Amygdala (tissue), 56 donors: Measurements from ENCODE around the gene MCM10.
A peak's percentile ranks its signal among the peaks of the same experiment; 100 is the strongest.
"Not testable (repeated sequence)": the region's sequence is repeated elsewhere in the genome, so short reads cannot be mapped to it uniquely, and the experiment has no call there.

Experiments
- DNase-seq, 56 donors: peaks; one replicate each; lab custom pipeline; 2025; lab: John Stamatoyannopoulos, UW

The MCM10 gene

DNA sequence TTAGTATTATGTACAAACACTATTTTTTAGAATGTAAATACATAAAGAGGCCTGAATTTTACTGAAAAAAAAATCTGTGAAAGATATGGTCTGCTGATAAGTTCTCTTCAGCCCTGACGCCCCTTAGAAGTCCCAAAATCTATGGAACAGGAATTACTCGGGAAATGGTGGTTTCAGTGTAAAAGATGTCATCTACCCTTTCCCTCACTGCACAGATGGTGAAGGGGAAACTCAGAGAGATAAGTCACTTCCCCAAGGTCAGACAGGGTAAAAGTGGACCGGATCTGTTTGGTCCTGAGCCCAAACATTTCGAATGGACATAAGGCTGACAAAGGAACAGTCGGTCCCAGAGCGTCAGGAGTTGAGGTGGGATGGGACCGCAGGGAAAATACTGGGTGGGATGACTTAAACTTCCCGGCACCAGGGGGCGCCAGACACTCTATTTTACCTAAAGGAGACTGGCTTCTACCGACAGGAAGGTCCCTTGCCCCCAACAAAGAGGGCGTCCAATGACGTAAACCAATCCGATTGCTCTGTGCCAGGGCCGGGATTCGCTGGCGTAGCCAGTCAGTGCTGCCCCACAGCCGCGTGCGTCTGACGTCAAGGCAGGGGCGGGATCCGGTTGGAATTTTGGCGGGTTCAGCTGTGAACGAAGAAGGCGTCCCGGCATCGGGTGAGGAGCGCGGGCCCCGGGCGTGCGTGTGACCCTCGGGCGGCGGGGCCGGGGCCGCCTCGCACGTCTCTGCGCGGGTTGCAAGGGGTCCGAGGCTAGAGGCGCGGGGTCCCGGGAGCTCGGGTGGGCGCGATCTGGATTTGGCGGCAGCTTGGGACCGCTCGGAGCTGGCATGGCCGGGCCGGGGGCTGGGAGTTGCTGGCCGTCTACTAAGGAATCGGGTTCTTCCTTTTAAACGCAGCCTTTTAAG is at the start of gene MCM10:
Gene MCM10, plus strand, starts transcription at position 625 of the 923 bp plus-strand sequence. CDS start 2,645 bp downstream, outside the sequence.
- peak; percentile 71 to 99 (median 97) for DNase-seq

DNA sequence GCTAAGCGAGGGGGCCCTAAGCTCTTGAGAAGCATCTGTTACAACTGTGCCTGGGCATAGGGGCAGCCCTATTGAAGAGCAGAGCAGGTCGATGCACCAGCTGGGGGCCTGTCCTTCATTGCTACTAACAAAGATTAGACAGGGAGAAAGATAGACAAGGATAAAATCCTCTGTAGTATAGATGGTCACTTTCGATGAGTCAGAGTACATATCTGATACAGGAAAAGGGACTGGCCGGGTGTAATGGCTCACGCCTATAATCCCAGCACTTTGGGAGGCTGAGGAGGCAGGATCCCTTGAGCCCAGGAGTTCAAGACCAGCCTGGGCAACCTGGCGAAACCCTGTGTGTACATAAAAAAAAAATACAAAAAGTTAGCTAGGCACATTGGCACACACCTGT is 47.8 kb upstream of the MCM10 start:
- no peak for DNase-seq

DNA sequence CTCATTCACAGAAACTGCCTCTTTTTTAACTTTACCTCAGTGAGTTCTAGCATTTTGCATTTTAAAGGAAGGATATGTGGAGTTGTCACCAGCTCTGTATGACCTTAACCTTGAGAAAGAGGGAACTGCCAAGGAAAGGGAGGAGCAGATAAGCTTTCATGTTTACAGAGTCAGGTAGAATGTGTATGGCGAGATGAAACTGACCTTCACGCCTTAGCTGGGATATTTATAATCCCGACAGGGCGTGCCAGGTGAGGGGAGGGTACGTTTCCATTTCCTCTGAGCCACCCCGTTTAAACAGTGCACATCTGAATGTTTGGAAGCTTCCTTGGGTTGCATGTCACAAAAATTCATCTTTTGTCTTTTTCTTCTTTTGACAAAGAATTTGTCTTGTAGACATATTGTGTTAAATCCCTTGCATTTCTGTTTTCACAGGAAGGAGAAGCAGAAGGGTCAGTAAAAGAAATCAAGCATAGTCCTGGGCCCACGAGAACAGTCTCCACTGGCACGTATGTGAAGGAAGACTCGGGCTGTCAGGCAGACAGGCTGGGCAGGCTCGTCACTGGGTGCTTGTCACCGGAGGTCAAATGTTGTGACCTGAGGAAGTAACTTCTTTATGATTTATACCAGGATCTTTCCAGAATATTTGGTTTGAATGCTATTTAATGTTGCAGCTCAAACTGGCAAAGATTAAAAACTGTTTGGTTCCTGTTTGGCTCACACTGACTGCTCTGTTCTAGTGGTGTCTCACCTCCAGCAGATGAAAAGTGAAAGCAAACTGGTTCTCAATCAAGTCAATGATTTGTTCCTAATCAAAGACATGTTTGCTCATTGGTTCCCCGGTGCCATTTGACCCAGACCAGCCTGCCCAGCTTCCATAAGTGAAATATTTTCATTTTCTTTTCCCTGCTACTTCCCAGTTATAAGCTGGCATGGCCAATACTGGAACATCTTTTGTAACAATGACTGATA is 45.2 kb upstream of the MCM10 start:
- DNase-seq = no peak

DNA sequence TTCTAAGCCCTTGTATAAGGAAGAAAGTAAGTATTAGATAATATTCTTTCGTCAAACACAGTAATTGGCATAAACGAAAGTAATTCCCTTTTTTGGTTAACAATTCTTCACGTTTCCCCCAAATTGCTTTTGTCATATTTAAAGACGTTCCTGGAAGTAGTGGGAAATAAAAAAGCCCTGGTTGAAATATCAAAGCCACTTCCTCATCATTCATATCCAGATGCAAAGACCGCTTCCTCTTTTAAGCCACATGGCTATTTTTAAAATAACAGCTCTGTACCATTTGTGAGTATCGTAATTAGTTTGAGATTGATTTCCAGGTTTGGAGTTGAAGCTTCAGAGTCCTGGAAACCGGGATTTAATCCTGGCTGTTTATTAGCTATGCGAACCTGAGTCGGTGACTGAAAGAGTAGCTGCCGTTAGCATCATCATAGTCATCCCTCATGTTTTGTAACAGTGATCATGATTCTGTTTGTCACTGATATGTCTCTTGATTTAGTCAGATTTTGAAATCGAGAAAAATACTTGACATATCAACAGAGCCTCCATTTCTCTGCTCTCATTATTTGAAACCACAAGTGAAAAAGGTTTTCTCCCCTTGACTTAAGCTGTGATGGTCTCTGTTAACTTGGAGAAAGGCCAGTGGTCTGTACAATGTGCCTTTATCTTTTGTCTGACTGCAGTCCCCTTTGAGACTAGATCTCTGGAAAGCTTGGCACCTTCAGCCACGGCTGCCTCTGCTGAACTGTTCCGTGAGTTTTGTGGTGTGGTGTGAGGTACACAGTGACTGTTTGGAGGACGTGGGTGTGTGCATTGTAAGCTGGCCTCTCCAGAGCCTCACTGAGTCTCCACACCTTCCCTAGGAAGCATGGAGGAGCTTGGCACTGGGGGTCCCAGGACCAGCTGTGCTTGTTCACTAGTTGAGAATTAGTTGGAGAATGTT is 43.2 kb upstream of the MCM10 start:
- peak in 1 of 56 donors; percentile 6 for DNase-seq

DNA sequence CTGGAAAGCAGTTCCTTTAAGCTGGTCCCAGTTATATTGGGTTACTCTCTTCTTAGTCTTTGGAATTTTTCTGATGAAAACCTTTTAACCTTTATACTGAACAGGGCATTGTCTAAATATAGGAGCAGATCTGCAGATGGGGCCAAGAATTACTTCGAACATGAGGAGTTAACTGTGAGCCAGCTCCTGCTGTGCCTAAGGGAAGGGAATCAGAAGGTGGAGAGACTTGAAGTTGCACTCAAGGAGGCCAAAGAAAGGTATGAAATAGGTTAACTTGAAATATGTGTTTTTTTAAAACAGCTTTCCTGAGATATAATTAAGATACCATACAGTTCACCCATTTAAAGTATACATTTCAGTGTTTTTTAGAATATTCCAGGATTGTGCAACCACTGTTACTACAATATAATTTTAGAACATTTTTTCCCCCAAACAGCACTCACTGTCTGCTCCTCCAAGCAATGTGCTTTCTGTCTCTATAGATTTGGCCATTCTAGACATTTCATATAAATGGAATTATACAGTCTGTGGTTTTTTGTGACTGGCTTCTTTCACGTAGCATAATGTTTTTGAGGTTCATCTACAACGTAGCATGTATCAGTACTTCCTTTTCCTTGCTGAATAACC is 42.5 kb upstream of the MCM10 start:
- no peak for DNase-seq

DNA sequence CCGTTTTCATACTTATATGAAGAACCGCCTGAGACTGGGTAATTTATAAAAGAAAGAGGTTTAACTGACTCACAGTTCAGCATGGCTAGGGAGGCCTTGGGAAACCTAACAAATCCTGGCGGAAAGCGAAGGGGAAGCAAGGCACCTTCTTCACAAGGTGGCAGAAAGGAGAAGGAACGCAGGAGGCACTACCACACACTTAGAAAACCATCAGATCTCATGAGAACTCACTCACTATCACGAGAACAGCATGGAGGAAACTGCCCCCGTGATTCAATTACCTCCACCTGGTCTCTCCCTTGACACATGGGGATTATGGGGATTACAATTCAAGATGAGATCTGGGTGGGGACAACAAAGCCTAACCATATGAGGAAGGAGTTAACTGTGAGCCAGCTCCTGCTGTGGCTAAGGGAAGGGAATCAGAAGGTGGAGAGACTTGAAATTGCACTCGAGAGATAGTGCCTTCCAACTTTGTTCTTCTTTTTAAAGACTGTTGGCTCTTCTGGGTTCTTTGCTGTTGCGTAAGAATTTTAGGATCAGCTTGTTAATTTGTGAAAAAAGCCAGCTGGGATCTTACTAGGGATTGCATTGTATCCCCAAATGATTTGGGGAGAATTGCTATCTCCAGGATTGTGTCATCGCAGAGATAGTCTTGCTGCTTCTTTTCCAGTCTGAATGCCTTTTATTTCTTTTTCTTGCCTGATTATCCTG is 40.4 kb upstream of the MCM10 start:
- no peak for DNase-seq

DNA sequence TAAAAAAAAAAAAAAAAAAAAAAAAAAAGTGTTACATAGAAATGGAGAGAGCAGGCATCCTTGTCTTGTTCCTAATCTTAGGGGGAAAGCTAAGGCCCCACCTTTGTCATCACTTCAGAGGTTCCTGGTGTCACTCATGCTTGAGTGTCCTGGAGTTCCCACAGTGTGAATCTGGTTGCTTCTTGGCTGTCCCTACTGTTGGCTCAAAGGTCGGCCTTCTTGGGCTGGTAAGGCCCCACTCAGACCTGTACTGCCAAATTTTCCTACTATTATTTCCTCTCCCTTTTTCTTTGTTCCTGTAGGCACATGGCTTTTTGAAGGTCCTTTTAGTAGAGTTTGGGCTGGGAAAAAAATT is 39.9 kb upstream of the MCM10 start:
- no peak for DNase-seq

DNA sequence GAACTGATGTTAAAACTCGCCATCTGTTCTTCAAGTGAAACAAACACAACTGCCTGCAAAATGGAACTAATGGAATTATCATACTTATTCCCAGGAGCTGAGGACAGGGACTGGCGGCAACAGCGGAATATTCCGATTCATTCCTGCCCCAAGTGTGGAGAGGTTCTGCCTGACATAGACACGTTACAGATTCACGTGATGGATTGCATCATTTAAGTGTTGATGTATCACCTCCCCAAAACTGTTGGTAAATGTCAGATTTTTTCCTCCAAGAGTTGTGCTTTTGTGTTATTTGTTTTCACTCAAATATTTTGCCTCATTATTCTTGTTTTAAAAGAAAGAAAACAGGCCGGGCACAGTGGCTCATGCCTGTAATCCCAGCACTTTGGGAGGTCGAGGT is 24.7 kb upstream of the MCM10 start:
- DNase-seq = no peak

DNA sequence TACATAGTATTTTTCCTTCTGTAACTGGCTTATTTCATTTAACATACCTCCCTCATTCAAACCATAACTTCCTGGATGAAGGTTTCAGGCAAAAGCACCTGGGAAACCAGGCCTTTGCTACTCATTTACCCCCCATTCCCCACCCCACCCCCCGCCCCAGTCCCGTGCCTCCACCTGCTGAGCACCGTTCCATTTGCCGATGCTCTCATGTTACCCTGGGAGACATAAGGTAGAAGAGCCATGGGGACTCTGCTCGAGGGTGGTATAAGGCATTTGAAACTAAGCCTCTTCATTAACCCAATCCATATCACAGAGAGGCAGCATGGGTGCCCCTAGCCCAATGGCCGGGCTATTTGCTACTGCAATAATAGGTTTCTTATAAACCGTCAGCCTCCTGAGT is 22.2 kb upstream of the MCM10 start:
- DNase-seq = no peak

DNA sequence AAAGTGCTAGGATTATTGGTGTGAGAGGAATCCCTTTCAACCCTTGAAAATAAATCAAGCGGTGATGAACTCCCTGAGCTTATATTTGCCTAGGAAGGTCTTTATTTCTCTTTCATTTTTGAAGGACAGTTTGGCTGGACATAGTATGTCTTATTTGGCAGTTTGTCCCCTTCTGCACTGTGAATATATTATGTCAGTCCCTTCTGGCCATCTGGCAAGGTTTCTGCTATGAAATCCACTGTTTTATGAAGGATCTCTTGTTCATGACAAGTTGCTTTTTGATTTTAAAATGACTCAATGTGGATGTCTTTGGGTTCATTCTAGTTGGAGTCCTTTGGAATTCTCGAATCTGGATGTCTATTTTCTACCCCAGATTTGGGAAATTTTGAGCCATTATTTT is 21.7 kb upstream of the MCM10 start:
- no peak for DNase-seq

DNA sequence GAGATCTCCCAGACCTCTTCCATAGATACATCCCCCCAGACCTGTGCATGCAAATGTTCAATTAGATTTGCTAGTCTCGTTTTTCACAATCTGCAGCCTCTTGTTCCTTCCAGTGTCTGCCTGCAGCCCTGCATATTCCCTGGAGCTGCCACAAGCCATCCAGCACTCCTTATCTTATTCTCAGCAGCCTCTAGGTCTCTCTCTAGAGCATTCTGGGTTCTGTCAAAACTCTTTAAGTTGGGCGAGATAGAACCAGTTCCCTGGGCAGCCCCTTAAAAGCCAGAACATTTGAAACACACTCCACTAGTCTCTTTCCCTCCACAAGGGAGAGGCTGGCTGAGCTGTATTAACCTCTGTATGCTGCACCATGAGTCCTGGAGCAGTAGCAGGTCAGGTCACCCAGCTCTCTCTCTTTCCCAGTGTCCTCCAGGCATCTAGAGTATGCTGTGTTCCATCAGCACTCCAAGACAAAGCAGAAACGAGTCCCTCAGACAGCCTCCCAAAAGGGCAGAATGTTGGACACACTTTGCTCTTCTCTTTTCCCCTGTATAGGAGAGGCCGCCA is 20.6 kb upstream of the MCM10 start:
- no peak for DNase-seq

DNA sequence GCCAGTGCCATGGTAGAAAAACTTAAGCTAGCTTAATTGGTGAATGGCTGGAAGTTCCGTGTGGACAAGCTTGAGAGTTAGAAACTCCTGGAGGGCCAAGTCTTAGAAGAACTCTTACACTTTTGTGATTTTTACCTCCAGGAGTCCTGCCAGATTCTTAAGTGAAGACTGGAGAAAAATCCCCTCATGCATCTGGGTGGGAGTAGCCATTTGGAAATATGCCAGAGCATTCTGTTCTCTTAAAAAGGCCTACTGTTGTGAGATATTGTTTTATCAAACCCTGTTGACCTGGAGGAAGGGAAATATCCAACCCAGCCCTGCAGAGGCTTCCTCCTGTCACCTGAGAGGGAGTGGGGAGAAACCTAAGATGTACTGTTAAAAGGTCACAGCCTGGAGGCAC is 17.6 kb upstream of the MCM10 start:
- no peak for DNase-seq

DNA sequence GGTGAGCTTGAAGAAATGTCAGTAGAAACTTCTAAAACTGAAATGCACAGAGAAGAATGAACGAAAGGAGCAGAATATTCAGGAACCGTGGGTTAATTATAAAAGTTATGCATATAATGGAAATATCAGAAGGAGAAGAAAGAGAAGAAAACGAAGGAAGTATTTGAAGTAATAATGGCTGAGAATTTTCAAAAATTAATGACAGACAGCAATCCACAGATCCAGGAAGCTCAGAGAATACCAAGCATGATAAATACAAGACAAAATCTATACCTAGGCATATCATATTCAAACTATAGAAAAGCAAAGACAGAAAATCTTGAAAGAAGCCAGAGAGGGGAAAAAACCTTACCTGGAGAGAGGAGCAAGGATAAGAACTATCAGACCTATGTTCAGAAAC is 16.5 kb upstream of the MCM10 start:
- DNase-seq = no peak

DNA sequence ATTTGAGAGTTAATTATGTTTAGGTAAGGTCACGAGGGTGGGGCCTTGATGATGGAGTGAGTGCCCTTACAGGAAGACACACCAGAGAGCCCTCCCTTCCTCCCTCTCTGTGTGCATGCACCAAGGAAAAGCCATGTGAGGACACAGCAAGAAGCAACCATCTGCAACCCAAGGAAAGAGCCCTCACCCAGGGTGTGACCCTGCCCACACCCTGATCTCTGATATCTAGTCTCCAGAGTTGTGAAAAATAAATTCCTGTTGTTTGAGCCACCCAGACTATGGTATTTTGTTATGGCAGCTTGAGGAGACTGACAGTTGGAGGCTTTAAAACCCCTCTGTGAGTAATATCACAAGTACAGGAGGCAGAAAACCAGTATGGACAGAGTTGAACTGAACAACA is 15.0 kb upstream of the MCM10 start:
- DNase-seq = no peak

DNA sequence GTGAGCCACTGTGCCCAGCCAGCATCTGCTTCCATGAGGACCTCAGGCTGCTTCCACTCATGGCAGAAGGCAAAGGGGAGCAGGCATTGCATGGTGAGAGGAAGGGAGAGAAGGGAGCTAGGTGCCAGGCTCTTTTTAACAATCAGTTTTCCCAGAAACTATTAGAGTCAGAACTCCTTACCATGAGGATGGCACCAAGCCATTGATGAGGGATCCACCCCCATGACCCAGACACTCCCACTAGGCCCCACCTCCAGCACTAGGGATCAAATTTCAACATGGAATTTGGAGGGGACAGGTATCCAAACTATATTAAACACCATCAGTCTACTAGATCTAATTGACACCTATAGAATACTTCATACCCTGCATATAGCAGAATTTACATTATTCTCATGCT is 14.2 kb upstream of the MCM10 start:
- no peak for DNase-seq

DNA sequence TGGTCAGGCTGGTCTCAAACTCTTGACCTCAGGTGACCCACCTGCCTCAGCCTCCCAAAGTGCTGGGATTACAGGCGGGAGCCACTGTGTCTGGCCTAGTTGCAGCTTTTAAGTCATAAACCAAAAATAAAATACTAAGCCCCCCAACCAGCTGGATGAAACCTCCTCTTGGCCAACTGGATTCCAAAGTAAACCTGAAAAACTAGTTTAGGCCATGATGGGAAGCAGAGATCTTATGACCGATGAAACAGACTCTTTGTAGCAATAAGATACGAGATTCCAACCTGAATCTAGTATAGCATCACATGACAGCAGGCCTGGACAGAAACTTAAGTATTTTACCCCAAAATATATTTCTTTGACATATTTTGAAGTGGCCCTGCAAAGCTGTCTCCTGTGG is 9.1 kb upstream of the MCM10 start:
- no peak for DNase-seq

DNA sequence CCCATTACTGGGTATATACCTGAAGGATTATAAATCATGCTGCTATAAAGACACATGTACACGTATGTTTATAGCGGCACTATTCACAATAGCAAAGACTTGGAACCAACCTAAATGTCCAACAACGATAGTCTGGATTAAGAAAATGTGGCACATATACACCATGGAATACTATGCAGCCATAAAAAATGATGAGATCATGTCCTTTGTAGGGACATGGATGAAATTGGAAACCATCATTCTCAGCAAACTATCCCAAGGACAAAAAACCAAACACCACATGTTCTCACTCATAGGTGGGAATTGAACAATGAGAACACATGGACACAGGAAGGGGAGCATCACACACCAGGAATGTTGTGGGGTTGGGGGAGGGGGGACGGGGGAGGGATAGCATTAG is 5.5 kb upstream of the MCM10 start:
- DNase-seq = not testable (repeated sequence)

DNA sequence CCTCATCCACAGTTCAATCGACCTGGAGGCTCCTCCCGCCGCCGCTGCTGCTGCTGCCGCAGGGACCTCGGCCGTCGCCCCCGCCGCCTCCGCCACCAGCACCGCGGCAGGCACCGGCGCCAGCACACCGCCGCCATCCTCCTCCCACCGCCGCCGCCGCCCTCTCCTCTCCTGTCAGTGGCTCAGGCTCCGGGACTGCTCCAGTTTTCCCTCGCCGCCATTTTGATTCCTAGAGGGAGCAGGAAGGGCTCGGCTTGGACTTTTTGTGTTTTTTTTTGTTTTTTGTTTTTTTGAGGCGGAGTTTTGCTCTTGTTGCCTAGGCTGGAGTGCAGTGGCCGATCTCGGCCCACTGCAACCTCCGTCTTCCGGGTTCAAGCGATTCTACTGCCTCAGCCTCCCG is 3.0 kb upstream of the MCM10 start:
- no peak for DNase-seq

DNA sequence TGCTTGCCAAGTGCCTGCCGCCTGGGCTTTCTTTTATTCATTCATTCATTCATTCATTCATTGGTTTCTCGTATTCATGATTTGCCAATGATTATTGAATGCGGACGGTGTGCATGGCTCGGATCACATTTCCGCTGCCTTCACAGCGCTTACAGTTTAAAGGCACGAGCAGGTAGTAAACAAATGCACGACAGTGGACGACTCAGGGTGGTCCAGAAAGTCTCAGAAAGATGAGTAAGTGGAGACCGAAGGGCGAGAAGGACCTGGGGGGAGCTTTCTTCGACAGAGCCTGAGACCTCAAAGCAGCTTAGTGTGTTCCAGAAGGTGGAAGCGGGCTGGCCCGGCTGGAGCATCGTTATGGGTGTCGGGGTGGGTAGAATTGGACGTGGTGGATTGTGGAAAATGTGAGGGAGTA is 506 bp downstream of the MCM10 start:
- DNase-seq = no peak
